NOMO-1 treated with DMSO at 0.1 percent for 48 hours (cell line): ENCODE results near the gene ACTN1.
A peak's percentile ranks its signal among the peaks of the same experiment; 100 is the strongest.

Experiments
- DNase-seq: peaks from one replicate; lab custom pipeline; 2025; ENCODE audit not compliant: unreplicated experiment; lab: John Stamatoyannopoulos, UW

The ACTN1 gene

GRCh38 chr14:68970038-68970612 lies 9.0 kb downstream of the ACTN1 start:
- DNase-seq = no peak

- no peak for DNase-seq
Measured at GRCh38 chr14:68969278-68970033, 9.6 kb downstream of the ACTN1 start.

GRCh38 chr14:68968721-68969120 lies 10.4 kb downstream of the ACTN1 start:
- DNase-seq = no peak

GRCh38 chr14:68968051-68968450 lies 11.1 kb downstream of the ACTN1 start:
- DNase-seq = no peak

- no peak for DNase-seq
Measured at GRCh38 chr14:68967459-68967940, 11.6 kb downstream of the ACTN1 start.

GRCh38 chr14:68966872-68967301 lies 12.2 kb downstream of the ACTN1 start:
- no peak for DNase-seq

GRCh38 chr14:68965261-68965761 lies 13.8 kb downstream of the ACTN1 start:
- DNase-seq = no peak

GRCh38 chr14:68964300-68965093 lies 14.6 kb downstream of the ACTN1 start:
- DNase-seq = no peak

- DNase-seq = no peak
Measured at GRCh38 chr14:68962681-68963080, 16.4 kb downstream of the ACTN1 start.

GRCh38 chr14:68961781-68962584 lies 17.1 kb downstream of the ACTN1 start:
- no peak for DNase-seq

GRCh38 chr14:68961361-68961760 lies 17.7 kb downstream of the ACTN1 start:
- DNase-seq = no peak

- DNase-seq = no peak
Measured at GRCh38 chr14:68960123-68960522, 19.0 kb downstream of the ACTN1 start.

GRCh38 chr14:68959035-68959434 lies 20.1 kb downstream of the ACTN1 start:
- DNase-seq = no peak

- DNase-seq = no peak
Measured at GRCh38 chr14:68958553-68958952, 20.5 kb downstream of the ACTN1 start.

- DNase-seq = peak; percentile 44
Measured at GRCh38 chr14:68957775-68958174, 21.3 kb downstream of the ACTN1 start.

GRCh38 chr14:68956724-68957123 lies 22.4 kb downstream of the ACTN1 start:
- DNase-seq = no peak

GRCh38 chr14:68955851-68956179 lies 23.3 kb downstream of the ACTN1 start:
- no peak for DNase-seq

GRCh38 chr14:68955164-68955850 lies 23.8 kb downstream of the ACTN1 start:
- no peak for DNase-seq

- DNase-seq = no peak
Measured at GRCh38 chr14:68953196-68953555, 25.9 kb downstream of the ACTN1 start.

GRCh38 chr14:68952531-68953195 lies 26.4 kb downstream of the ACTN1 start:
- no peak for DNase-seq
